ENCODE results near the gene CA7. TPM values are rescaled to one million over a fixed set of nuclear protein-coding genes. Genes with fewer than 3 reads are reported as not detected.

Gene CA7
- polyA plus RNA-seq, 1 donor from 2014 or later: not detected

GRCh38 chr16:66851166-66851964 lies 7.2 kb downstream of the CA7 start:
- H2AFZ ChIP-seq (ENCODE audit: low read depth, low read length): no peak overlapping the region
- no peak overlapping the region for H3K4me3 ChIP-seq (ENCODE audit: low read length)
- no peaks in the 10 kb centered on the region for H3K9me2 ChIP-seq (ENCODE audit: insufficient read depth, low read length)
- H3K27me3 ChIP-seq (ENCODE audit: insufficient read depth, low read depth, low read length): peaks cover 11% of the 10 kb centered on the region
- H3K9ac ChIP-seq (ENCODE audit: low read length): no peak overlapping the region
- no peaks in the 10 kb centered on the region for H3K9me3 ChIP-seq (ENCODE audit: low read length)
- no peaks in the 10 kb centered on the region for H3K79me2 ChIP-seq (replicated peaks; ENCODE audit: insufficient read depth, low read length)
- H3K27ac ChIP-seq (ENCODE audit: low read length): no peak overlapping the region
- H3K36me3 ChIP-seq (ENCODE audit: insufficient read depth, low read length): no peaks in the 10 kb centered on the region
- H3K4me2 ChIP-seq (ENCODE audit: low read length): no peak overlapping the region
- TF ChIP-seq EP300 (conservative IDR thresholded peaks at IDR 0.05; ENCODE audit: poor library complexity, severe bottlenecking) (no peak), POLR2AphosphoS5 (IDR thresholded peaks at IDR 0.05) (no peak), RAD21 (conservative IDR thresholded peaks at IDR 0.05) (no peak), SMC3 (conservative IDR thresholded peaks at IDR 0.05; ENCODE audit: poor library complexity) (no peak), MXI1 (conservative IDR thresholded peaks at IDR 0.05; ENCODE audit: poor library complexity, severe bottlenecking) (no peak), EZH2 (IDR thresholded peaks at IDR 0.05; ENCODE audit: borderline replicate concordance, insufficient read depth, low read length, poor library complexity, severe bottlenecking) (no peak), REST (IDR thresholded peaks at IDR 0.05; ENCODE audit: borderline replicate concordance) (no peak), TAF1 (IDR thresholded peaks at IDR 0.05; ENCODE audit: low read depth) (no peak)
- TF ChIP-seq, protein P1, sequence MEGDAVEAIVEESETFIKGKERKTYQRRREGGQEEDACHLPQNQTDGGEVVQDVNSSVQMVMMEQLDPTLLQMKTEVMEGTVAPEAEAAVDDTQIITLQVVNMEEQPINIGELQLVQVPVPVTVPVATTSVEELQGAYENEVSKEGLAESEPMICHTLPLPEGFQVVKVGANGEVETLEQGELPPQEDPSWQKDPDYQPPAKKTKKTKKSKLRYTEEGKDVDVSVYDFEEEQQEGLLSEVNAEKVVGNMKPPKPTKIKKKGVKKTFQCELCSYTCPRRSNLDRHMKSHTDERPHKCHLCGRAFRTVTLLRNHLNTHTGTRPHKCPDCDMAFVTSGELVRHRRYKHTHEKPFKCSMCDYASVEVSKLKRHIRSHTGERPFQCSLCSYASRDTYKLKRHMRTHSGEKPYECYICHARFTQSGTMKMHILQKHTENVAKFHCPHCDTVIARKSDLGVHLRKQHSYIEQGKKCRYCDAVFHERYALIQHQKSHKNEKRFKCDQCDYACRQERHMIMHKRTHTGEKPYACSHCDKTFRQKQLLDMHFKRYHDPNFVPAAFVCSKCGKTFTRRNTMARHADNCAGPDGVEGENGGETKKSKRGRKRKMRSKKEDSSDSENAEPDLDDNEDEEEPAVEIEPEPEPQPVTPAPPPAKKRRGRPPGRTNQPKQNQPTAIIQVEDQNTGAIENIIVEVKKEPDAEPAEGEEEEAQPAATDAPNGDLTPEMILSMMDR (IDR thresholded peaks at IDR 0.05; ENCODE audit: poor library complexity, severe bottlenecking): no peak
- no peaks in the 10 kb centered on the region for H4K20me1 ChIP-seq (ENCODE audit: insufficient read depth)
- H3F3A ChIP-seq (ENCODE audit: insufficient read depth, low read length, poor library complexity, severe bottlenecking): no peaks in the 10 kb centered on the region

DNA sequence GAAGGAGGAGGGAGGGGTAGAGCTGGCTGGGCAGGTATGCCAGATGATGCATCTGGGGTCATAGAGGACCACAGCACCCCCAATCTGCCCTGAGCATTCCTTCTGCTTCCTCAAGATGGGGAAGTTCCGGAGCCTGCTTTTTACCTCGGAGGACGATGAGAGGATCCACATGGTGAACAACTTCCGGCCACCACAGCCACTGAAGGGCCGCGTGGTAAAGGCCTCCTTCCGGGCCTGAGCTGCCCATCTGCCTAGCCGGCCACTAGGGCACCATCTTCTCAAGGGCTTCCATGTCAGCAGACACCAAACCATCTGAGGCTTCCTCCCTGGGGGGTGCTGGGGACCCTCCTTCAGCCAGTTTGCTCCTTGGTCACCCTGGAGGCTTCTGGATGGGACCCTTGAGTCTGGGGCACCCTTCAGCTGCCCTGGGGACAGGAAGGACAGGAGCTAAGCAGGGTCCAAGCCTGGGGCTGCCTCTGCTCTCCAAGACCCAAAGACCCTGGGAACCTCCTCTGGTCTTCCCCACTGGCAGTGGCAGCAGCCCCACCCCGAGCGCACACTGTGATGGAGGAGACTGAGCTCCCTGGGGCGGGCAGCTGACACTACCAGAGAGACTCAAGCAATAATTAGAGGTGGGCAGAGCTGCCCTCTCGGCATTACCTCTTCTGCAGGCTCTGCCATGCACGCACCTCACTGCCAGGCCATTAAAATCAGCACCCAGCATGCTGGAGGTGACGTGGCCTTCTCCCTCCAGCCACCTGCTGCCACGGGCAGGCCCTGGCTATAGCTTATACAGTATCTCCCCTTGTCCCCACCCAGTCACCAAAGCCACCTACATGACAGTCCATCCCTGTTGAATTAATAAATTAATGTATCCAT lies 9.3 kb downstream of the CA7 start:
- Histone ChIP-seq H3K9me2 (ENCODE audit: insufficient read depth, low read length) (no peaks in the 10 kb centered on the region), H2AFZ (ENCODE audit: low read depth, low read length) (no peak overlapping the region), H3K4me2 (ENCODE audit: low read length) (no peak overlapping the region), H4K20me1 (ENCODE audit: insufficient read depth) (no peaks in the 10 kb centered on the region), H3K9ac (ENCODE audit: low read length) (no peak overlapping the region), H3K4me3 (ENCODE audit: low read length) (no peak overlapping the region), H3K27me3 (ENCODE audit: insufficient read depth, low read depth, low read length) (no peaks in the 10 kb centered on the region), H3K79me2 (replicated peaks; ENCODE audit: insufficient read depth, low read length) (no peaks in the 10 kb centered on the region), H3K36me3 (ENCODE audit: insufficient read depth, low read length) (no peaks in the 10 kb centered on the region), H3F3A (ENCODE audit: insufficient read depth, low read length, poor library complexity, severe bottlenecking) (no peaks in the 10 kb centered on the region), H3K9me3 (ENCODE audit: low read length) (no peaks in the 10 kb centered on the region), H3K27ac (ENCODE audit: low read length) (no peak overlapping the region)
- TF ChIP-seq, protein P1 (IDR thresholded peaks at IDR 0.05; ENCODE audit: poor library complexity, severe bottlenecking): no peak
- TF ChIP-seq EP300 (conservative IDR thresholded peaks at IDR 0.05; ENCODE audit: poor library complexity, severe bottlenecking) (no peak), MXI1 (conservative IDR thresholded peaks at IDR 0.05; ENCODE audit: poor library complexity, severe bottlenecking) (no peak), RAD21 (conservative IDR thresholded peaks at IDR 0.05) (no peak), SMC3 (conservative IDR thresholded peaks at IDR 0.05; ENCODE audit: poor library complexity) (no peak), POLR2AphosphoS5 (IDR thresholded peaks at IDR 0.05) (no peak), REST (IDR thresholded peaks at IDR 0.05; ENCODE audit: borderline replicate concordance) (no peak), EZH2 (IDR thresholded peaks at IDR 0.05; ENCODE audit: borderline replicate concordance, insufficient read depth, low read length, poor library complexity, severe bottlenecking) (no peak), TAF1 (IDR thresholded peaks at IDR 0.05; ENCODE audit: low read depth) (no peak)
